CD14-positive monocyte (primary cell): ENCODE measurements around the gene GLB1L3. TPM values are rescaled to one million over a fixed set of nuclear protein-coding genes. Genes with fewer than 3 reads are reported as not detected.

Source experiments
- DNase-seq, 3 donors: peaks; one replicate each; pipeline ENCODE4 v3.0.0-alpha.2; 2011 to 2022
- H2AFZ ChIP-seq: 2 replicates; pipeline ENCODE4 v1.6.0; 2012; ENCODE audit warnings: mild to moderate bottlenecking, low read depth, low read length, inconsistent platforms; ENCODE audit not compliant: insufficient read depth, poor library complexity, severe bottlenecking
- H3K27ac ChIP-seq, 2 donors: 1 replicate in 1 of 2; 2 replicates in 1 of 2; pipeline ENCODE4 v1.5.1; 2012 to 2013; ENCODE audit warnings: low read length in 2 of 2, control low read depth in 1 of 2, inconsistent platforms in 1 of 2, low read depth in 1 of 2, mild to moderate bottlenecking in 1 of 2
- H3K27me3 ChIP-seq, 2 donors: one replicate each; pipeline versions ENCODE4 v1.6.0 to v1.6.1; 2011 to 2013; ENCODE audit warnings: low read length in 2 of 2; ENCODE audit not compliant: control insufficient read depth in 2 of 2, insufficient read depth in 2 of 2
- H3K36me3 ChIP-seq, 2 donors: replicated peaks in 1 of 2; 1 replicate in 1 of 2; 2 replicates in 1 of 2; pipeline versions ENCODE4 v1.5.1 to v1.6.1; 2012 to 2013; ENCODE audit warnings: low read length in 2 of 2, control low read depth in 1 of 2, inconsistent platforms in 1 of 2, mild to moderate bottlenecking in 1 of 2; ENCODE audit not compliant: insufficient read depth in 2 of 2, control insufficient read depth in 1 of 2
- H3K4me1 ChIP-seq, 2 donors: 1 replicate in 1 of 2; 2 replicates in 1 of 2; pipeline versions ENCODE4 v1.5.1 to v1.6.1; 2012 to 2013; ENCODE audit warnings: low read length in 2 of 2, control low read depth in 1 of 2, inconsistent platforms in 1 of 2, mild to moderate bottlenecking in 1 of 2, moderate library complexity in 1 of 2; ENCODE audit not compliant: insufficient read depth in 2 of 2, control insufficient read depth in 1 of 2
- H3K4me2 ChIP-seq: replicated peaks from 2 replicates; pipeline ENCODE3; 2012; ENCODE audit warnings: low read length, moderate library complexity, mild to moderate bottlenecking; ENCODE audit not compliant: poor library complexity, severe bottlenecking; ENCODE audit errors: extremely low read depth
- H3K4me3 ChIP-seq, 3 experiments: fragments of 200-600 bp in 1 of 3; sonication (generic) in 1 of 3; replicated peaks in 1 of 3; 1 replicate in 2 of 3; 2 replicates in 1 of 3; pipeline ENCODE4 v1.5.1; 2011 to 2013; ENCODE audit warnings: low read length in 3 of 3, mild to moderate bottlenecking in 3 of 3, control low read depth in 2 of 3, low read depth in 2 of 3, inconsistent platforms in 1 of 3, moderate library complexity in 1 of 3
- H3K79me2 ChIP-seq: 2 replicates; pipeline ENCODE4 v1.6.0; 2012; ENCODE audit warnings: mild to moderate bottlenecking, control low read depth, inconsistent platforms, low read length, moderate library complexity; ENCODE audit not compliant: insufficient read depth
- H3K9ac ChIP-seq: 2 replicates; pipeline ENCODE4 v1.6.0; 2017; ENCODE audit warnings: low read length, mild to moderate bottlenecking; ENCODE audit not compliant: insufficient read depth, poor library complexity, severe bottlenecking
- H3K9me3 ChIP-seq, 2 donors: replicated peaks in 1 of 2; 1 replicate in 1 of 2; 2 replicates in 1 of 2; pipeline versions ENCODE4 v1.5.1 to v1.6.1; 2012 to 2013; ENCODE audit warnings: low read length in 2 of 2, control low read depth in 1 of 2; ENCODE audit not compliant: control insufficient read depth in 1 of 2, insufficient read depth in 1 of 2
- H4K20me1 ChIP-seq: 2 replicates; pipeline ENCODE4 v1.6.0; 2012; ENCODE audit warnings: mild to moderate bottlenecking, low read length, control low read depth, moderate library complexity; ENCODE audit not compliant: insufficient read depth
- H3K27ac Mint-ChIP-seq, 7 donors: one replicate each; pipeline ENCODE4 v1.8.0; 2020; ENCODE audit warnings: mild to moderate bottlenecking in 7 of 7, mixed read lengths in 7 of 7, moderate library complexity in 6 of 7, inconsistent platforms in 2 of 7
- H3K27me3 Mint-ChIP-seq, 3 donors: one replicate each; pipeline ENCODE4 v1.8.0; 2021 to 2022; ENCODE audit warnings: low read depth in 3 of 3, mild to moderate bottlenecking in 3 of 3, mixed read lengths in 3 of 3, moderate library complexity in 3 of 3, inconsistent platforms in 1 of 3
- H3K36me3 Mint-ChIP-seq, 2 donors: one replicate each; pipeline ENCODE4 v1.8.0; 2020; ENCODE audit warnings: mixed read lengths in 2 of 2, inconsistent platforms in 1 of 2, mild to moderate bottlenecking in 1 of 2
- H3K4me1 Mint-ChIP-seq: one replicate; pipeline ENCODE4 v1.8.0; 2020; ENCODE audit warnings: mild to moderate bottlenecking, mixed read lengths
- H3K4me3 Mint-ChIP-seq, 2 donors: one replicate each; pipeline ENCODE4 v1.8.0; 2020; ENCODE audit warnings: mild to moderate bottlenecking in 2 of 2, mixed read lengths in 2 of 2, moderate library complexity in 1 of 2
- H3K9me3 Mint-ChIP-seq, 7 donors: one replicate each; pipeline ENCODE4 v1.8.0; 2020 to 2022; ENCODE audit warnings: mixed read lengths in 7 of 7, mild to moderate bottlenecking in 6 of 7, moderate library complexity in 6 of 7, inconsistent platforms in 2 of 7
- WGBS: methylation state at CpG from one replicate; pipeline ENCODE4 v1.1.5; 2013; ENCODE audit warnings: missing lambda C conversion rate; ENCODE audit not compliant: insufficient coverage; 5-methylcytosine and 5-hydroxymethylcytosine counted together
- intact Hi-C, 2 donors: fragments of 100-400 bp; cut with micrococcal nuclease; formaldehyde crosslinking; loops; one replicate each; pipeline versions ENCODE4 v1.15.0 to v1.15.1; 2023
- polyA plus RNA-seq, 3 donors: library from polyadenylated mRNA; depleted of rRNA in 1 of 3; unstranded in 2 of 3; stranded (reverse) in 1 of 3; fragments of 300-500 nt in 2 of 3; fragments of >200 nt in 1 of 3; fragmentation: Illumina TruSeq in 2 of 3; gene quantifications; 1 replicate in 2 of 3; 2 replicates in 1 of 3; pipeline ENCODE4 v1.2.3, GENCODE V29; 2012 to 2021
- TF ChIP-seq, protein P1 (sequence below): fragments of 200-600 bp; IDR thresholded peaks from one replicate; pipeline ENCODE4 v1.8.0; 2022; ENCODE audit warnings: antibody characterized with exemption, mild to moderate bottlenecking

The GLB1L3 gene
- polyA plus RNA-seq, 3 donors, result not detected

DNA sequence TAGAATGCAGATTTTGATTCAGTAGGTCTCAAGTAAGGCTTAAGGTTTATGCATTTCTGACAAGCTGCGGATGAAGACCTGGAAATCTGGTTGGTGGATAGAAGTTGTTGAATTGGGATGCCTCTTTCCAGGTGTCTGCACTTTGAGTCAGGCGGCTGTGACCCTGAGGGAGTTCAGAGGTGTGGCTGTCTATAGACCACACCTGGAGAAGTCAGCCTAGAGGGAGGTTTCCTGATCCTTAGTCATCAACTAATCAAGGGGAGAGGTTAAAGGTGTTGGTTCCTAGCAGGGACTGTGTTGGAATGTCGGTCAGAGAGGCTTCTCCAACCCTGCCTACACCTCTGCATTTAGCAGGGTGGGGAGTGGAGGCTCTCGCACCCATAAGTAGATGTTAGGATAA, 63.6 kb downstream of the GLB1L3 start:
- TF ChIP-seq, protein P1, sequence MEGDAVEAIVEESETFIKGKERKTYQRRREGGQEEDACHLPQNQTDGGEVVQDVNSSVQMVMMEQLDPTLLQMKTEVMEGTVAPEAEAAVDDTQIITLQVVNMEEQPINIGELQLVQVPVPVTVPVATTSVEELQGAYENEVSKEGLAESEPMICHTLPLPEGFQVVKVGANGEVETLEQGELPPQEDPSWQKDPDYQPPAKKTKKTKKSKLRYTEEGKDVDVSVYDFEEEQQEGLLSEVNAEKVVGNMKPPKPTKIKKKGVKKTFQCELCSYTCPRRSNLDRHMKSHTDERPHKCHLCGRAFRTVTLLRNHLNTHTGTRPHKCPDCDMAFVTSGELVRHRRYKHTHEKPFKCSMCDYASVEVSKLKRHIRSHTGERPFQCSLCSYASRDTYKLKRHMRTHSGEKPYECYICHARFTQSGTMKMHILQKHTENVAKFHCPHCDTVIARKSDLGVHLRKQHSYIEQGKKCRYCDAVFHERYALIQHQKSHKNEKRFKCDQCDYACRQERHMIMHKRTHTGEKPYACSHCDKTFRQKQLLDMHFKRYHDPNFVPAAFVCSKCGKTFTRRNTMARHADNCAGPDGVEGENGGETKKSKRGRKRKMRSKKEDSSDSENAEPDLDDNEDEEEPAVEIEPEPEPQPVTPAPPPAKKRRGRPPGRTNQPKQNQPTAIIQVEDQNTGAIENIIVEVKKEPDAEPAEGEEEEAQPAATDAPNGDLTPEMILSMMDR, result no peak
- Histone ChIP-seq H3K9ac (no peak overlapping the region), H3K27ac (no peak overlapping the region), H3K27me3 (peaks cover 0 to 5% of the 10 kb centered on the region in 2 donors), H3K4me2 (no peak overlapping the region), H3K9me3 (no peaks in the 10 kb centered on the region), H3K79me2 (no peaks in the 10 kb centered on the region), H2AFZ (no peak overlapping the region), H3K36me3 (no peaks in the 10 kb centered on the region), H3K4me1 (no peaks in the 10 kb centered on the region), H3K4me3 (no peak overlapping the region), H4K20me1 (no peaks in the 10 kb centered on the region)
- no peak overlapping the region for H3K4me3 Mint-ChIP-seq
- 86% methylated on average over 2 of the region's 4 CpGs for WGBS
- no peak overlapping the region for H3K27ac Mint-ChIP-seq
- intact Hi-C loops, result no loop called here
- H3K9me3 Mint-ChIP-seq, result no peaks in the 10 kb centered on the region
- no peaks in the 10 kb centered on the region for H3K4me1 Mint-ChIP-seq
- no peak for DNase-seq
- peaks cover 2 to 13% (median 5%) of the 10 kb centered on the region in 3 donors for H3K27me3 Mint-ChIP-seq
- H3K36me3 Mint-ChIP-seq, result no peaks in the 10 kb centered on the region

- Histone ChIP-seq H2AFZ (no peak overlapping the region), H3K4me1 (no peaks in the 10 kb centered on the region), H3K4me2 (no peak overlapping the region), H3K27me3 (no peaks in the 10 kb centered on the region), H3K36me3 (no peaks in the 10 kb centered on the region), H3K9me3 (no peaks in the 10 kb centered on the region), H3K9ac (no peak overlapping the region), H4K20me1 (no peaks in the 10 kb centered on the region), H3K27ac (no peak overlapping the region), H3K79me2 (no peaks in the 10 kb centered on the region), H3K4me3 (no peak overlapping the region)
- H3K36me3 Mint-ChIP-seq, result no peaks in the 10 kb centered on the region
- no peaks in the 10 kb centered on the region for H3K4me1 Mint-ChIP-seq
- no peak overlapping the region for H3K4me3 Mint-ChIP-seq
- no peak overlapping the region for H3K27ac Mint-ChIP-seq
- WGBS, result 88% methylated on average over 6 of the region's 11 CpGs
- no peak for DNase-seq
- H3K9me3 Mint-ChIP-seq, result no peaks in the 10 kb centered on the region
- TF ChIP-seq, protein P1, result no peak
- H3K27me3 Mint-ChIP-seq, result peaks cover 2 to 11% (median 7%) of the 10 kb centered on the region in 3 donors
- intact Hi-C loops, result no loop called here
These were observed 64.3 kb downstream of the GLB1L3 start for GRCh38 chr11:134340354-134340964.
